GM18519 (cell line): ENCODE measurements around the gene CCDC88C.
"Not testable (repeated sequence)": the region's sequence is repeated elsewhere in the genome, so short reads cannot be mapped to it uniquely, and the experiment has no call there.

Experiments used
- ATAC-seq: cut with Tn5 transposase; IDR thresholded peaks from one replicate; pipeline ENCODE4 v1.9.1; 2021; ENCODE audit warnings: mild to moderate bottlenecking, moderate library complexity; ENCODE audit not compliant: unreplicated experiment, low FRiP score

CCDC88C gene

GRCh38 chr14:91238085-91238484, 179.5 kb downstream of the CCDC88C start:
- ATAC-seq = no peak

GRCh38 chr14:91237219-91237618, 180.4 kb downstream of the CCDC88C start:
- ATAC-seq = no peak

- no peak for ATAC-seq
Measured at GRCh38 chr14:91235841-91236240, 181.8 kb downstream of the CCDC88C start.

- no peak for ATAC-seq
Measured at GRCh38 chr14:91234791-91235114, 182.9 kb downstream of the CCDC88C start.

- no peak for ATAC-seq
Measured at GRCh38 chr14:91233936-91234790, 183.5 kb downstream of the CCDC88C start.

- no peak for ATAC-seq
Measured at GRCh38 chr14:91232603-91233002, 185.0 kb downstream of the CCDC88C start.

GRCh38 chr14:91232052-91232451, 185.6 kb downstream of the CCDC88C start:
- no peak for ATAC-seq

GRCh38 chr14:91231446-91231845, 186.2 kb downstream of the CCDC88C start:
- ATAC-seq = no peak

- no peak for ATAC-seq
Measured at GRCh38 chr14:91230397-91231035, 187.1 kb downstream of the CCDC88C start.

- peak; percentile 60 for ATAC-seq
Measured at GRCh38 chr14:91229743-91230200, 187.8 kb downstream of the CCDC88C start.

- peak; percentile 1 for ATAC-seq
Measured at GRCh38 chr14:91229005-91229382, 188.6 kb downstream of the CCDC88C start.

GRCh38 chr14:91228112-91229004, 189.3 kb downstream of the CCDC88C start:
- ATAC-seq = peak; percentile 73

- no peak for ATAC-seq
Measured at GRCh38 chr14:91227183-91227628, 190.4 kb downstream of the CCDC88C start.

- not testable (repeated sequence) for ATAC-seq
Measured at GRCh38 chr14:91226360-91226759, 191.3 kb downstream of the CCDC88C start.

- no peak for ATAC-seq
Measured at GRCh38 chr14:91225025-91225424, 192.6 kb downstream of the CCDC88C start.

- no peak for ATAC-seq
Measured at GRCh38 chr14:91223028-91223783, 194.4 kb downstream of the CCDC88C start.
